GM21360 (cell line): Measurements from ENCODE around the gene APPL2.

Source experiments
- ATAC-seq: cut with Tn5 transposase; IDR thresholded peaks from one replicate; pipeline ENCODE4 v1.9.1; 2021; ENCODE audit warnings: mild to moderate bottlenecking, moderate library complexity; ENCODE audit not compliant: unreplicated experiment

APPL2 gene

GRCh38 chr12:105223352-105223845, 12.6 kb downstream of the APPL2 start:
- no peak for ATAC-seq

- ATAC-seq: no peak
These were observed 13.1 kb downstream of the APPL2 start for GRCh38 chr12:105222726-105223351.

GRCh38 chr12:105222284-105222655, 13.7 kb downstream of the APPL2 start:
- ATAC-seq: no peak

GRCh38 chr12:105221583-105222283, 14.2 kb downstream of the APPL2 start:
- ATAC-seq: no peak

- ATAC-seq: no peak
These were observed 15.1 kb downstream of the APPL2 start for GRCh38 chr12:105220929-105221290.

GRCh38 chr12:105220150-105220928, 15.6 kb downstream of the APPL2 start:
- no peak for ATAC-seq

GRCh38 chr12:105219261-105220028, 16.5 kb downstream of the APPL2 start:
- no peak for ATAC-seq

- no peak for ATAC-seq
These were observed 17.5 kb downstream of the APPL2 start for GRCh38 chr12:105218434-105218833.

GRCh38 chr12:105214670-105215375, 21.2 kb downstream of the APPL2 start:
- ATAC-seq: no peak

GRCh38 chr12:105214148-105214547, 21.8 kb downstream of the APPL2 start:
- ATAC-seq: no peak

GRCh38 chr12:105212438-105212837, 23.5 kb downstream of the APPL2 start:
- no peak for ATAC-seq

GRCh38 chr12:105209091-105209490, 26.9 kb downstream of the APPL2 start:
- no peak for ATAC-seq

- ATAC-seq: no peak
These were observed 29.1 kb downstream of the APPL2 start for GRCh38 chr12:105206686-105207374.

GRCh38 chr12:105205322-105206048, 30.5 kb downstream of the APPL2 start:
- ATAC-seq: no peak

- ATAC-seq: no peak
These were observed 31.1 kb downstream of the APPL2 start for GRCh38 chr12:105204916-105205315.

- no peak for ATAC-seq
These were observed 31.8 kb downstream of the APPL2 start for GRCh38 chr12:105204127-105204526.

GRCh38 chr12:105202202-105202601, 33.8 kb downstream of the APPL2 start:
- ATAC-seq: no peak

- ATAC-seq: no peak
These were observed 34.7 kb downstream of the APPL2 start for GRCh38 chr12:105201299-105201698.

GRCh38 chr12:105200385-105200784, 35.6 kb downstream of the APPL2 start:
- ATAC-seq: no peak
